ENCODE data around the gene CLCN1.

Gene CLCN1

DNA sequence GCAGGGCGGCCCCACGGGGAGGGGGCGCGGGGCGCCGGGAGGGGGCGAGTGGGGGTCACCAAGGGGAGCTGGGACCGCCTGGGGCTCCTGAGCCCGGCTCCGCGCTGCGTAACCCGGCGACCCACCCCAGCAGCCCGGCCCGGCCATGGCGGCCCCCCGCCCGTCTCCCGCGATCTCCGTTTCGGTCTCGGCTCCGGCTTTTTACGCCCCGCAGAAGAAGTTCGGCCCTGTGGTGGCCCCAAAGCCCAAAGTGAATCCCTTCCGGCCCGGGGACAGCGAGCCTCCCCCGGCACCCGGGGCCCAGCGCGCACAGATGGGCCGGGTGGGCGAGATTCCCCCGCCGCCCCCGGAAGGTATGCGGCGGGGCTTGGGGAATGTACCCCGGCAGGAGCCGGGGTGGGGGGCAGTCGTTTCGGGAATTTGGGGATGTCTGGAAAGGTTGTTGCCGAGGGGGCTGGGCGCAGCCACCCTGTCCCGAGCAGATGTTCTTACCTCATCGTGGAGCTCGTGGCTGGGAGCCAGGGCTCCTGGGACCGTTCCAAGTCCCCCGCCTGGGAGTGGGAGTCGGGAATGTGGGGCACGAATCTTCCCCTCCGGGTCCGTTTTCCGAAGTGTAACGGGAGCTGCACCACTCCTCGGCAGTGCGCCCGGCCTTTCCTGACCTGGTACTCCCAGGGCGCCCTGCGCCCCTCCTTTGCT lies 65.7 kb downstream of the CLCN1 start:
- Histone ChIP-seq H3K27me3 (replicated peaks in 2 of 5; ENCODE audit: control insufficient read depth in 4 of 5, insufficient read depth in 5 of 5, low read length in 4 of 5) (no peaks in the 10 kb centered on the region), H3K27ac (ENCODE audit: insufficient read depth in 1 of 2, low read depth in 1 of 2, low read length in 2 of 2, poor library complexity in 1 of 2, severe bottlenecking in 2 of 2) (peak overlapping the region; percentile 92 to 94), H3K36me3 (ENCODE audit: control insufficient read depth in 4 of 4, insufficient read depth in 4 of 4, low read length in 3 of 4) (peaks cover 0 to 28% (median 3%) of the 10 kb centered on the region in 4 experiments), H3K9me3 (ENCODE audit: control extremely low read depth in 1 of 5, control insufficient read depth in 4 of 5, insufficient read depth in 2 of 5, low read depth in 1 of 5, low read length in 4 of 5) (no peaks in the 10 kb centered on the region), H3K4me1 (ENCODE audit: control extremely low read depth in 1 of 4, control insufficient read depth in 4 of 4, insufficient read depth in 4 of 4, low read length in 3 of 4) (peaks cover 22 to 85% (median 65%) of the 10 kb centered on the region in 4 experiments), H3K4me3 (ENCODE audit: control insufficient read depth in 1 of 7, extremely low read depth in 1 of 7, insufficient read depth in 4 of 7, low read depth in 2 of 7, low read length in 6 of 7) (peak overlapping the region; percentile 62 to 95 (median 86))
- POLR2A ChIA-PET = interaction anchor here (1.4 kb wide), 1 partner anchor 14 kb away, joined by 3 read pairs; no protein-coding TSS in a partner anchor
- WGBS (ENCODE audit: insufficient coverage) = 0% methylated on average over 44 of the region's 64 CpGs
- CTCF ChIA-PET = interaction anchor here (1.2 to 4.4 kb wide), 3 partner anchors 12 to 100 kb away, joined by 4 to 38 read pairs (median 6); no protein-coding TSS in a partner anchor
- no peak for DNase-seq

DNA sequence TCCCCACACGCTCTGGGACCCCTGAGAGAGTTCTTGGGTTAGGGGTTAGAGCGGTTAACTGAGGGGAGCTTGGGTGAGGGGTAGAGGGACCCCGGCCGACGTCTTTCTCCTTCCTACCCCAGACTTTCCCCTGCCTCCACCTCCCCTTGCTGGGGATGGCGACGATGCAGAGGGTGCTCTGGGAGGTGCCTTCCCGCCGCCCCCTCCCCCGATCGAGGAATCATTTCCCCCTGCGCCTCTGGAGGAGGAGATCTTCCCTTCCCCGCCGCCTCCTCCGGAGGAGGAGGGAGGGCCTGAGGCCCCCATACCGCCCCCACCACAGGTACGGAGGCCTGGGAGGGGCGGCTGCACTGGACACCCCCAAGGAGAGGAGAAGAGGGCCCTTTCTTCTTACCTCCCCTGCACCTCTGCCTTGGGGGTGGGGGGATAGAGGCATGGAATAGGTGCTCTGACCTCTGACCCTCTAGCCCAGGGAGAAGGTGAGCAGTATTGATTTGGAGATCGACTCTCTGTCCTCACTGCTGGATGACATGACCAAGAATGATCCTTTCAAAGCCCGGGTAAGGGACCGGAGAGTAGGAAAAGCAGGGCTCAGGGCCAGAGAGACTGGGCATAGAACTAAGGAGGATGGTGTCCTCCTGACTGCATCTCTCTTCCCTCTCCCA lies 66.3 kb downstream of the CLCN1 start:
- 56% methylated on average over 4 of the region's 21 CpGs for WGBS (ENCODE audit: insufficient coverage)
- H3K9me3 ChIP-seq (ENCODE audit: control extremely low read depth in 1 of 5, control insufficient read depth in 4 of 5, insufficient read depth in 2 of 5, low read depth in 1 of 5, low read length in 4 of 5) = no peaks in the 10 kb centered on the region
- H3K4me1 ChIP-seq (ENCODE audit: control extremely low read depth in 1 of 4, control insufficient read depth in 4 of 4, insufficient read depth in 4 of 4, low read length in 3 of 4) = peaks cover 22 to 85% (median 70%) of the 10 kb centered on the region in 4 experiments
- no peak for DNase-seq
- peak overlapping the region in 1 of 2 experiments; percentile 94 for H3K27ac ChIP-seq (ENCODE audit: insufficient read depth in 1 of 2, low read depth in 1 of 2, low read length in 2 of 2, poor library complexity in 1 of 2, severe bottlenecking in 2 of 2)
- H3K36me3 ChIP-seq (ENCODE audit: control insufficient read depth in 4 of 4, insufficient read depth in 4 of 4, low read length in 3 of 4) = peaks cover 0 to 35% (median 3%) of the 10 kb centered on the region in 4 experiments
- POLR2A ChIA-PET = interaction anchor here (1.4 kb wide), 1 partner anchor 13 kb away, joined by 3 read pairs; no protein-coding TSS in a partner anchor
- CTCF ChIA-PET = interaction anchor here (1.2 to 4.4 kb wide), 5 partner anchors 7 to 100 kb away, joined by 4 to 38 read pairs (median 7); no protein-coding TSS in a partner anchor
- peak overlapping the region; percentile 62 to 95 (median 86) for H3K4me3 ChIP-seq (ENCODE audit: control insufficient read depth in 1 of 7, extremely low read depth in 1 of 7, insufficient read depth in 4 of 7, low read depth in 2 of 7, low read length in 6 of 7)
- no peaks in the 10 kb centered on the region for H3K27me3 ChIP-seq (replicated peaks in 2 of 5; ENCODE audit: control insufficient read depth in 4 of 5, insufficient read depth in 5 of 5, low read length in 4 of 5)

DNA sequence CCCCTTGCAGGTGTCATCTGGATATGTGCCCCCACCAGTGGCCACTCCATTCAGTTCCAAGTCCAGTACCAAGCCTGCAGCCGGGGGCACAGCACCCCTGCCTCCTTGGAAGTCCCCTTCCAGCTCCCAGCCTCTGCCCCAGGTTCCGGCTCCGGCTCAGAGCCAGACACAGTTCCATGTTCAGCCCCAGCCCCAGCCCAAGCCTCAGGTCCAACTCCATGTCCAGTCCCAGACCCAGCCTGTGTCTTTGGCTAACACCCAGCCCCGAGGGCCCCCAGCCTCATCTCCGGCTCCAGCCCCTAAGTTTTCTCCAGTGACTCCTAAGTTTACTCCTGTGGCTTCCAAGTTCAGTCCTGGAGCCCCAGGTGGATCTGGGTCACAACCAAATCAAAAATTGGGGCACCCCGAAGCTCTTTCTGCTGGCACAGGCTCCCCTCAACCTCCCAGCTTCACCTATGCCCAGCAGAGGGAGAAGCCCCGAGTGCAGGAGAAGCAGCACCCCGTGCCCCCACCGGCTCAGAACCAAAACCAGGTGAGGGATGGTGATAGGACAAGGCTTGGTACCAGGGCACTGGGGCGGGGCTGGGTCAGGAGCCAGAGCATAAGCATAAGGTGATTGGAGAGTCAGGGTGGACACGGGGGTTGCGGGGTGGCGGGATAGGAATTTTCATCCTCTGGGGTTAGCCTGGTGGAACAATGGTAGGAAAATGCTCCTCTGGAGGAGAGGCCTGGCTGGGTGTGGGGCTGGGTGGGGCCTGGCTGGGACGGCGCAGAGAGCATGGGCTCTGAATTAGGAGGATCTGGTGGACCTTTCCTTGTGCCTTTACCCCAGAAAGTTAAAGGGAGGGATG lies 67.1 kb downstream of the CLCN1 start:
- H3K9me3 ChIP-seq (ENCODE audit: control extremely low read depth in 1 of 5, control insufficient read depth in 4 of 5, insufficient read depth in 2 of 5, low read depth in 1 of 5, low read length in 4 of 5) = no peaks in the 10 kb centered on the region
- H3K27ac ChIP-seq (ENCODE audit: insufficient read depth in 1 of 2, low read depth in 1 of 2, low read length in 2 of 2, poor library complexity in 1 of 2, severe bottlenecking in 2 of 2) = no peak overlapping the region
- H3K36me3 ChIP-seq (ENCODE audit: control insufficient read depth in 4 of 4, insufficient read depth in 4 of 4, low read length in 3 of 4) = peaks cover 0 to 42% (median 6%) of the 10 kb centered on the region in 4 experiments
- ChIA-PET POLR2A (interaction anchor here (1.0 to 1.3 kb wide), 2 partner anchors 12 to 24 kb away, joined by 5 to 6 read pairs; no protein-coding TSS in a partner anchor), CTCF (interaction anchor here (0.8 to 4.4 kb wide), 7 partner anchors 8 to 84 kb away, joined by 3 to 38 read pairs (median 7); partner anchors contain the start of gene EPHA1)
- no peaks in the 10 kb centered on the region for H3K27me3 ChIP-seq (replicated peaks in 2 of 5; ENCODE audit: control insufficient read depth in 4 of 5, insufficient read depth in 5 of 5, low read length in 4 of 5)
- DNase-seq = no peak
- peaks cover 22 to 85% (median 72%) of the 10 kb centered on the region in 4 experiments for H3K4me1 ChIP-seq (ENCODE audit: control extremely low read depth in 1 of 4, control insufficient read depth in 4 of 4, insufficient read depth in 4 of 4, low read length in 3 of 4)
- peak overlapping the region in 6 of 7 experiments; percentile 78 to 95 (median 88) for H3K4me3 ChIP-seq (ENCODE audit: control insufficient read depth in 1 of 7, extremely low read depth in 1 of 7, insufficient read depth in 4 of 7, low read depth in 2 of 7, low read length in 6 of 7)
- 95% methylated on average over 15 of the region's 15 CpGs for WGBS (ENCODE audit: insufficient coverage)

DNA sequence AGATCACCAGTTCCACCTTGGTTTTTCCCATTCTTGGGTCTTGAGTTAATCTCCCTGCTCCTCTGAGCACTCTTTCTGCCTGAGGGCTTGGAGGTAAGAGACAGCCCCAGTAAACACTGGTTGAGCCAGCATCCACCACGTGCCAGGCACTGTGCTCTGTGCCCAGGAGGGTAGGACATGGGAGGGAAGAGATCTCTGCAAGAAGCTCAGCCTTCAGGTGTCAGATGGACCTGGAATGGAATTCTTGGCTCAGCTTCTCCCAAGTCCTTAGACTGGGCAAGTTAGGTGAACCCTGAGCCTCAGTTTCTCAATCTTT lies 67.7 kb downstream of the CLCN1 start:
- no peaks in the 10 kb centered on the region for H3K9me3 ChIP-seq (ENCODE audit: control extremely low read depth in 1 of 5, control insufficient read depth in 4 of 5, insufficient read depth in 2 of 5, low read depth in 1 of 5, low read length in 4 of 5)
- H3K4me3 ChIP-seq (ENCODE audit: control insufficient read depth in 1 of 7, extremely low read depth in 1 of 7, insufficient read depth in 4 of 7, low read depth in 2 of 7, low read length in 6 of 7) = peak overlapping the region in 4 of 7 experiments; percentile 30 to 93 (median 41)
- no CpG with 5 or more reads among the region's 1 CpG for WGBS (ENCODE audit: insufficient coverage)
- ChIA-PET CTCF (interaction anchor here (0.8 to 4.4 kb wide), 10 partner anchors 9 to 143 kb away, joined by 3 to 38 read pairs (median 4); partner anchors contain the start of gene EPHA1), POLR2A (interaction anchor here (1.0 to 1.3 kb wide), 3 partner anchors 10 to 23 kb away, joined by 4 to 6 read pairs (median 5); no protein-coding TSS in a partner anchor)
- no peak overlapping the region for H3K27ac ChIP-seq (ENCODE audit: insufficient read depth in 1 of 2, low read depth in 1 of 2, low read length in 2 of 2, poor library complexity in 1 of 2, severe bottlenecking in 2 of 2)
- no peak for DNase-seq
- peaks cover 22 to 79% (median 69%) of the 10 kb centered on the region in 4 experiments for H3K4me1 ChIP-seq (ENCODE audit: control extremely low read depth in 1 of 4, control insufficient read depth in 4 of 4, insufficient read depth in 4 of 4, low read length in 3 of 4)
- H3K27me3 ChIP-seq (replicated peaks in 2 of 5; ENCODE audit: control insufficient read depth in 4 of 5, insufficient read depth in 5 of 5, low read length in 4 of 5) = no peaks in the 10 kb centered on the region
- H3K36me3 ChIP-seq (ENCODE audit: control insufficient read depth in 4 of 4, insufficient read depth in 4 of 4, low read length in 3 of 4) = peaks cover 2 to 48% (median 10%) of the 10 kb centered on the region in 4 experiments

DNA sequence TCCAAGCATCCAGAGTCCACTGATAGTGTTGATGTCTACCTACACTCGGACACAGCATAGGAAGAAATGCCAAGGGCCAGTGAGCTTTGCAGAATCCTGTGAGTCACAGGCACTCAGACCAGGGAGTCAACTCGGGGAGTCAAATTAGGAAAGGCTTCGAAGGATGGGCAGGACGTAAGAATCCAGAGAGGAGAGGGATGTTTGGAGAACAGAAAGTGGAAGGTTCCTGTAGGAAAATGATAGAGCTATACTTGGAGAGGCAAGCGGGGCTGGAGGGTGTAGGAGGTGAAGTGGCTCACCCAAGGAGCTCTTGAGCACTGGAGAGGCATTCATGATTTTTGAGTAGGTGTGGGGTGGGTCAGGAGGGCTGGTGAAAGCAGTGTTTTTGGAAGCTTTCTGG lies 68.2 kb downstream of the CLCN1 start:
- POLR2A ChIA-PET = interaction anchor here (0.6 to 1.3 kb wide), 5 partner anchors 9 to 26 kb away, joined by 3 to 8 read pairs (median 5); no protein-coding TSS in a partner anchor
- DNase-seq = no peak
- Histone ChIP-seq H3K9me3 (ENCODE audit: control extremely low read depth in 1 of 5, control insufficient read depth in 4 of 5, insufficient read depth in 2 of 5, low read depth in 1 of 5, low read length in 4 of 5) (no peaks in the 10 kb centered on the region), H3K27me3 (replicated peaks in 2 of 5; ENCODE audit: control insufficient read depth in 4 of 5, insufficient read depth in 5 of 5, low read length in 4 of 5) (no peaks in the 10 kb centered on the region), H3K27ac (ENCODE audit: insufficient read depth in 1 of 2, low read depth in 1 of 2, low read length in 2 of 2, poor library complexity in 1 of 2, severe bottlenecking in 2 of 2) (no peak overlapping the region), H3K36me3 (ENCODE audit: control insufficient read depth in 4 of 4, insufficient read depth in 4 of 4, low read length in 3 of 4) (peaks cover 7 to 53% (median 16%) of the 10 kb centered on the region in 4 experiments), H3K4me3 (ENCODE audit: control insufficient read depth in 1 of 7, extremely low read depth in 1 of 7, insufficient read depth in 4 of 7, low read depth in 2 of 7, low read length in 6 of 7) (peak overlapping the region in 5 of 7 experiments; percentile 34 to 93 (median 46)), H3K4me1 (ENCODE audit: control extremely low read depth in 1 of 4, control insufficient read depth in 4 of 4, insufficient read depth in 4 of 4, low read length in 3 of 4) (peaks cover 19 to 74% (median 63%) of the 10 kb centered on the region in 4 experiments)
- CTCF ChIA-PET = interaction anchor here (0.6 to 4.4 kb wide), 17 partner anchors 9 to 169 kb away, joined by 3 to 38 read pairs (median 4); partner anchors contain the start of gene EPHA1
- 78% methylated on average over 5 of the region's 5 CpGs for WGBS (ENCODE audit: insufficient coverage)
